ENCODE results near the gene SCGB2A2. TPM values are rescaled to one million over a fixed set of nuclear protein-coding genes. Genes with fewer than 3 reads are reported as not detected.

The SCGB2A2 gene
- total and polyA plus RNA-seq, 9 of the 15 experiments (the other 6 are each of a cell fraction or from before 2014, with no cell fraction given): not detected

- TF ChIP-seq HDAC8 (tag; IDR thresholded peaks at IDR 0.05) (no peak), STAT6 (CRISPR knock-in tag; IDR thresholded peaks at IDR 0.05) (no peak), DMBX1 (CRISPR knock-in tag; IDR thresholded peaks at IDR 0.05; ENCODE audit: borderline replicate concordance) (no peak), MED1 (CRISPR knock-in tag; IDR thresholded peaks at IDR 0.05; ENCODE audit: borderline replicate concordance) (no peak), ZNF184 (CRISPR knock-in tag; IDR thresholded peaks at IDR 0.05) (no peak), ZBTB8A (IDR thresholded peaks at IDR 0.05; ENCODE audit: partially characterized antibody) (no peak)
Observed at GRCh38 chr11:62295504-62295903, 25.5 kb downstream of the SCGB2A2 start (continued).

- no peaks in the 10 kb centered on the region for H3K9me1 ChIP-seq (ENCODE audit: control insufficient read depth, insufficient read depth, low read length)
- DNase-seq (ENCODE audit: extremely low read depth in 1 of 4, low spot score in 3 of 4): no peak
- CTCF ChIA-PET (ENCODE audit: low intra/inter-chr PET ratio): no interaction called here
- H3K9me3 ChIP-seq (replicated peaks; ENCODE audit: control insufficient read depth, insufficient read depth, low read depth, low read length): no peaks in the 10 kb centered on the region
- H3K79me2 ChIP-seq (ENCODE audit: control insufficient read depth, insufficient read depth, low read length): no peaks in the 10 kb centered on the region
- POLR2A ChIA-PET: interaction anchor here (0.8 kb wide), 1 partner anchor 148 kb away, joined by 3 read pairs; no protein-coding TSS in a partner anchor
- no peak within 1 kb of the TSS for H3K9ac ChIP-seq (ENCODE audit: insufficient read depth in 1 of 2, low read depth in 2 of 2, low read length in 2 of 2)
- intact Hi-C loops (cut with micrococcal nuclease): no loop called here
- H2AFZ ChIP-seq (ENCODE audit: low read depth, low read length): no peak within 1 kb of the TSS
- no peak within 1 kb of the TSS for H3K4me2 ChIP-seq (ENCODE audit: insufficient read depth, low read length)
- H4K20me1 ChIP-seq (replicated peaks; ENCODE audit: control insufficient read depth, insufficient read depth, low read length): no peaks in the 10 kb centered on the region
- no peak for ATAC-seq
- 1% methylated on average over 7 of the region's 7 CpGs for WGBS (ENCODE audit: insufficient coverage, low coverage, missing lambda C conversion rate)
- no peaks in the 10 kb centered on the region for H3K4me1 ChIP-seq (replicated peaks in 1 of 2; ENCODE audit: control insufficient read depth in 2 of 2, insufficient read depth in 2 of 2, low read length in 2 of 2)
- FAIRE-seq: no peak
- peaks cover 2 to 24% of the 10 kb centered on the region in 2 experiments; a peak in 3 of 5 replicates for H3K27me3 ChIP-seq (ENCODE audit: control insufficient read depth in 2 of 2, insufficient read depth in 2 of 2, low read length in 2 of 2)
- no TSS peak for BruUV-seq (replicated peaks)
- in situ Hi-C loops (cut with MboI): no loop called here
- no peak within 1 kb of the TSS for H3K4me3 ChIP-seq
- H3K36me3 ChIP-seq (ENCODE audit: control insufficient read depth, insufficient read depth, low read length): no peaks in the 10 kb centered on the region
- no peak within 1 kb of the TSS for H3K27ac ChIP-seq (ENCODE audit: extremely low read depth, low read depth, low read length)
- TF ChIP-seq CEBPG (CRISPR knock-in tag; IDR thresholded peaks at IDR 0.05): no peak
- no peak for TF ChIP-seq CEBPG (tag; conservative IDR thresholded peaks at IDR 0.05 in 1 of 2, IDR thresholded peaks at IDR 0.05 in 1 of 2)
- TF ChIP-seq ILK (tag; IDR thresholded peaks at IDR 0.05; ENCODE audit: borderline replicate concordance, low read depth): no peak
- TF ChIP-seq CLOCK (CRISPR knock-in tag; IDR thresholded peaks at IDR 0.05; ENCODE audit: borderline replicate concordance): no peak
- TF ChIP-seq TAL1 (IDR thresholded peaks at IDR 0.05): no peak
- TF ChIP-seq CBX2 (IDR thresholded peaks at IDR 0.05; ENCODE audit: insufficient read depth, low read length, poor library complexity, severe bottlenecking): no peak
- TF ChIP-seq CTCF (IDR thresholded peaks at IDR 0.05 in 2 of 3, conservative IDR thresholded peaks at IDR 0.05 in 1 of 3; ENCODE audit: insufficient read depth in 2 of 3, low read depth in 1 of 3, low read length in 3 of 3): no peak
- TF ChIP-seq HMGN3 (IDR thresholded peaks at IDR 0.05; ENCODE audit: borderline replicate concordance, extremely low read depth, insufficient read length, low read depth, low read length): no peak
Observed at GRCh38 chr11:62298975-62299374, 29.0 kb downstream of the SCGB2A2 start, which contains the start of gene SCGB1D4. Gene SCGB1D4 (minus strand): TSS chr11:62299075. CDS start chr11:62299010, 65 bp downstream.

Data from K562 (cell line).